GM12878 (cell line): Measurements from ENCODE around the gene KCNA4. TPM values are rescaled to one million over a fixed set of nuclear protein-coding genes. Genes with fewer than 3 reads are reported as not detected.

ENCODE experiments used
- ATAC-seq: fragments of 200-7000 bp; cut with Tn5 transposase; 3 replicates; pipeline ENCODE4 v1.9.1; 2020; ENCODE audit warnings: mild to moderate bottlenecking, moderate library complexity
- BruUV-seq: library from RNA; stranded (reverse); fragments of 400-500 nt; replicated peaks from 2 replicates; lab custom pipeline; 2021; lab: Mats Ljungman, UMichigan
- CTCF ChIA-PET: fragments of 300-600 bp; sonication (Branson Sonifier 250); formaldehyde crosslinking; extraction: SDS; loops from one replicate; lab custom pipeline; 2021; ENCODE audit warnings: inconsistent platforms; lab: Yijun Ruan, JAX
- POLR2A ChIA-PET: fragments of 350-600 bp; formaldehyde crosslinking; extraction: SDS; loops from one replicate; lab custom pipeline; 2021; ENCODE audit warnings: inconsistent platforms; lab: Charles Lee
- RAD21 ChIA-PET: fragments of 300-600 bp; sonication (Branson Sonifier 250); formaldehyde crosslinking; loops from one replicate; lab custom pipeline; 2023; ENCODE audit warnings: antibody characterized with exemption; ENCODE audit not compliant: unreplicated experiment; lab: Charles Lee
- SMC1A ChIA-PET: fragments of 300-600 bp; sonication (Branson Sonifier 250); formaldehyde crosslinking; loops from one replicate; lab custom pipeline; 2023; ENCODE audit not compliant: unreplicated experiment, uncharacterized antibody; lab: Charles Lee
- DNase-seq: peaks from one replicate; pipeline ENCODE4 v3.0.0-alpha.2; 2011; ENCODE audit warnings: low read depth, low spot score
- FAIRE-seq: peaks from 3 replicates; lab custom pipeline; 2011; peaks lifted over from hg19 to GRCh38; lab: Jason Lieb, UNC
- H2AFZ ChIP-seq: 2 replicates; pipeline ENCODE4 v1.6.0; 2011; ENCODE audit warnings: low read depth, low read length, control low read depth; ENCODE audit not compliant: control insufficient read depth
- H3K27ac ChIP-seq: 2 replicates; pipeline ENCODE4 v1.5.1; 2011; ENCODE audit warnings: control low read depth; ENCODE audit not compliant: control insufficient read depth, insufficient read depth
- H3K27me3 ChIP-seq, 2 experiments: replicated peaks in 1 of 2; 2 replicates each; pipeline versions ENCODE4 v1.6.0 to v1.6.1; 2011; ENCODE audit warnings: low read length in 1 of 2; ENCODE audit not compliant: control insufficient read depth in 2 of 2, insufficient read depth in 2 of 2
- H3K36me3 ChIP-seq, 2 experiments: 2 replicates each; pipeline ENCODE4 v1.5.1; 2011; ENCODE audit warnings: low read length in 1 of 2; ENCODE audit not compliant: control insufficient read depth in 2 of 2, insufficient read depth in 2 of 2
- H3K4me1 ChIP-seq: 2 replicates; pipeline ENCODE4 v1.6.1; 2011; ENCODE audit warnings: mild to moderate bottlenecking, low read length, moderate library complexity, mixed read lengths; ENCODE audit not compliant: control insufficient read depth, insufficient read depth
- H3K4me2 ChIP-seq: 2 replicates; pipeline ENCODE4 v1.6.0; 2011; ENCODE audit warnings: control low read depth; ENCODE audit not compliant: control insufficient read depth, insufficient read depth
- H3K4me3 ChIP-seq: fragments of 200-600 bp; sonication (generic); 2 replicates; pipeline ENCODE4 v1.5.1; 2016
- H3K79me2 ChIP-seq: 2 replicates; pipeline ENCODE4 v1.6.0; 2011; ENCODE audit warnings: low read length; ENCODE audit not compliant: control insufficient read depth, insufficient read depth
- H3K9ac ChIP-seq: 2 replicates; pipeline ENCODE4 v1.8.0; 2011; ENCODE audit warnings: low read length, control low read depth, mixed read lengths; ENCODE audit not compliant: control insufficient read depth, insufficient read depth
- H3K9me3 ChIP-seq: replicated peaks from 3 replicates; pipeline ENCODE4 v1.5.1; 2011; ENCODE audit warnings: mild to moderate bottlenecking, low read length; ENCODE audit not compliant: control insufficient read depth, insufficient read depth
- H4K20me1 ChIP-seq: 2 replicates; pipeline ENCODE4 v1.6.0; 2011; ENCODE audit not compliant: control insufficient read depth, insufficient read depth
- CBX5 ChIP-seq: sonication (generic); IDR thresholded peaks from 2 replicates; pipeline ENCODE4 v1.6.1; 2016; ENCODE audit warnings: low read depth, moderate library complexity, mild to moderate bottlenecking, inconsistent platforms
- WGBS: methylation state at CpG from one replicate; pipeline ENCODE4 v1.1.6; 2016; ENCODE audit warnings: low lambda C conversion rate; ENCODE audit not compliant: insufficient replicate concordance, insufficient coverage; ENCODE audit errors: missing lambda C conversion rate; 5-methylcytosine and 5-hydroxymethylcytosine counted together
- in situ Hi-C: fragments of 300-500 bp; cut with MboI; formaldehyde crosslinking; loops from 9 replicates; pipeline ENCODE4 v1.14.3; 2018; ENCODE audit warnings: mixed read lengths
- intact Hi-C: fragments of 100-400 bp; cut with micrococcal nuclease; formaldehyde crosslinking; loops from one replicate; pipeline ENCODE4 v1.14.2; 2022; ENCODE audit not compliant: unreplicated experiment
- polyA plus RNA-seq, 11 experiments: library from polyadenylated mRNA; depleted of rRNA in 4 of 11; unstranded in 6 of 11; stranded (reverse) in 5 of 11; fragments of >200 nt; fragmentation: Nextera tagmentation in 4 of 11; fragmentation: Illumina TruSeq in 1 of 11; extraction: Ambion mirVana in 4 of 11; extraction: Trizol in 1 of 11; gene quantifications; 1 replicate in 1 of 11; 2 replicates in 10 of 11; pipeline versions ENCODE4 v1.2.1 to v1.2.3, GENCODE V29; 2011 to 2016; ENCODE audit warnings: inconsistent platforms in 2 of 11, missing spikeins in 2 of 11, low read depth in 1 of 11
- total RNA-seq, 4 experiments: library from RNA; depleted of rRNA in 3 of 4; stranded (reverse); fragments of >200 nt in 3 of 4; fragmentation: Illumina TruSeq in 1 of 4; extraction: Trizol in 1 of 4; gene quantifications; 2 replicates each; pipeline versions ENCODE4 v1.2.1 to v1.2.3, GENCODE V29; 2013 to 2021
- TF ChIP-seq, protein P1 (sequence below): IDR thresholded peaks from 2 replicates; pipeline ENCODE4 v1.6.1; 2012; ENCODE audit warnings: improper control_type of control experiment, low read depth, low read length; ENCODE audit not compliant: insufficient replicate concordance

KCNA4 gene
- total and polyA plus RNA-seq, 10 of the 15 experiments (the other 5 are each of a cell fraction or from before 2014, with no cell fraction given): not detected

DNA sequence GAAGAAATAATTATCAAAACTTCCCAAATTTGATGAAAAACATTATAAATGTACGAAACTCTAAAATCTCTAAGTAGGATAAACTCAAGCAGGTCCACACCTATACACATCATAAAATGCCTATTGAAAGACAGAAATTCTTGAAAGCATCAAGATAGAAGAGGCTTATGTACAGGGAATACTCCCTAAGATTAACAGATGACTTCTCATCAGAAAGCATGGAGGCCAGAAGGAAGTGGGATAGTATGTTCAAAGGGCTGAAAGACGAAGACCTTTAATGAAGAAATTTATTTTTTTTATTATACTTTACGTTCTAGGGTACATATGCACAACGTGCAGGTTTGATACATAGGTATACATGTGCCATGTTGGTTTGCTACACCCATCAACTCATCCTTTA lies 45.3 kb upstream of the KCNA4 start:
- Histone ChIP-seq H3K27ac (no peak overlapping the region), H3K27me3 (no peaks in the 10 kb centered on the region), H3K4me2 (no peak overlapping the region), H3K36me3 (no peaks in the 10 kb centered on the region), H3K79me2 (no peaks in the 10 kb centered on the region), H3K9ac (no peak overlapping the region), H2AFZ (no peak overlapping the region), H3K4me1 (no peaks in the 10 kb centered on the region), H3K9me3 (no peaks in the 10 kb centered on the region; the same call in 2 of the 3 replicates), H4K20me1 (no peaks in the 10 kb centered on the region), H3K4me3 (no peak overlapping the region)
- BruUV-seq: no TSS peak
- FAIRE-seq: no peak
- RAD21 ChIA-PET: no interaction called here
- TF ChIP-seq, protein P1, sequence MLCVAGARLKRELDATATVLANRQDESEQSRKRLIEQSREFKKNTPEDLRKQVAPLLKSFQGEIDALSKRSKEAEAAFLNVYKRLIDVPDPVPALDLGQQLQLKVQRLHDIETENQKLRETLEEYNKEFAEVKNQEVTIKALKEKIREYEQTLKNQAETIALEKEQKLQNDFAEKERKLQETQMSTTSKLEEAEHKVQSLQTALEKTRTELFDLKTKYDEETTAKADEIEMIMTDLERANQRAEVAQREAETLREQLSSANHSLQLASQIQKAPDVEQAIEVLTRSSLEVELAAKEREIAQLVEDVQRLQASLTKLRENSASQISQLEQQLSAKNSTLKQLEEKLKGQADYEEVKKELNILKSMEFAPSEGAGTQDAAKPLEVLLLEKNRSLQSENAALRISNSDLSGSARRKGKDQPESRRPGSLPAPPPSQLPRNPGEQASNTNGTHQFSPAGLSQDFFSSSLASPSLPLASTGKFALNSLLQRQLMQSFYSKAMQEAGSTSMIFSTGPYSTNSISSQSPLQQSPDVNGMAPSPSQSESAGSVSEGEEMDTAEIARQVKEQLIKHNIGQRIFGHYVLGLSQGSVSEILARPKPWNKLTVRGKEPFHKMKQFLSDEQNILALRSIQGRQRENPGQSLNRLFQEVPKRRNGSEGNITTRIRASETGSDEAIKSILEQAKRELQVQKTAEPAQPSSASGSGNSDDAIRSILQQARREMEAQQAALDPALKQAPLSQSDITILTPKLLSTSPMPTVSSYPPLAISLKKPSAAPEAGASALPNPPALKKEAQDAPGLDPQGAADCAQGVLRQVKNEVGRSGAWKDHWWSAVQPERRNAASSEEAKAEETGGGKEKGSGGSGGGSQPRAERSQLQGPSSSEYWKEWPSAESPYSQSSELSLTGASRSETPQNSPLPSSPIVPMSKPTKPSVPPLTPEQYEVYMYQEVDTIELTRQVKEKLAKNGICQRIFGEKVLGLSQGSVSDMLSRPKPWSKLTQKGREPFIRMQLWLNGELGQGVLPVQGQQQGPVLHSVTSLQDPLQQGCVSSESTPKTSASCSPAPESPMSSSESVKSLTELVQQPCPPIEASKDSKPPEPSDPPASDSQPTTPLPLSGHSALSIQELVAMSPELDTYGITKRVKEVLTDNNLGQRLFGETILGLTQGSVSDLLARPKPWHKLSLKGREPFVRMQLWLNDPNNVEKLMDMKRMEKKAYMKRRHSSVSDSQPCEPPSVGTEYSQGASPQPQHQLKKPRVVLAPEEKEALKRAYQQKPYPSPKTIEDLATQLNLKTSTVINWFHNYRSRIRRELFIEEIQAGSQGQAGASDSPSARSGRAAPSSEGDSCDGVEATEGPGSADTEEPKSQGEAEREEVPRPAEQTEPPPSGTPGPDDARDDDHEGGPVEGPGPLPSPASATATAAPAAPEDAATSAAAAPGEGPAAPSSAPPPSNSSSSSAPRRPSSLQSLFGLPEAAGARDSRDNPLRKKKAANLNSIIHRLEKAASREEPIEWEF: no peak
- TF ChIP-seq CBX5: 0 out of 2 replicates have a peak, but pooled peaks have one; percentile 44
- 0% methylated on average over 4 of the region's 4 CpGs for WGBS
- SMC1A ChIA-PET: no interaction called here
- no peak for ATAC-seq
- POLR2A ChIA-PET: no interaction called here
- intact Hi-C loops: no loop called here
- in situ Hi-C loops: no loop called here
- no peak for DNase-seq
- CTCF ChIA-PET: no interaction called here
